Caco-2 (cell line): Measurements from ENCODE around the gene TAOK2. TPM values are rescaled to one million over a fixed set of nuclear protein-coding genes. Genes with fewer than 3 reads are reported as not detected.

ENCODE experiments used
- BruUV-seq: library from RNA; stranded (reverse); fragments of 400-500 nt; replicated peaks from 2 replicates; lab custom pipeline; 2021; lab: Mats Ljungman, UMichigan
- CTCF ChIA-PET: fragments of 300-600 bp; sonication (Branson Sonifier 250); formaldehyde crosslinking; loops from one replicate; lab custom pipeline; 2022; ENCODE audit warnings: antibody characterized with exemption; lab: Charles Lee
- POLR2A ChIA-PET: fragments of 300-600 bp; sonication (Branson Sonifier 250); formaldehyde crosslinking; loops from one replicate; lab custom pipeline; 2022; ENCODE audit warnings: antibody characterized with exemption; lab: Charles Lee
- DNase-seq, 2 experiments: peaks; one replicate each; pipeline versions ENCODE4 v3.0.0 to v3.0.0-alpha.2; 2020 to 2022
- H3K27me3 ChIP-seq: replicated peaks from 2 replicates; pipeline ENCODE4 v1.6.0; 2011; ENCODE audit warnings: low read length; ENCODE audit not compliant: control insufficient read depth, insufficient read depth
- H3K36me3 ChIP-seq: 2 replicates; pipeline ENCODE4 v1.5.1; 2011; ENCODE audit warnings: low read length; ENCODE audit not compliant: control insufficient read depth, insufficient read depth
- H3K4me1 ChIP-seq: fragments of 250-450 bp; sonication (Bioruptor Pico); 2 replicates; pipeline ENCODE4 v1.5.1; 2020; ENCODE audit warnings: mild to moderate bottlenecking
- H3K4me3 ChIP-seq: 2 replicates; pipeline ENCODE4 v1.5.1; 2011; ENCODE audit warnings: low read depth, mild to moderate bottlenecking, control low read depth, low read length
- H3K9me3 ChIP-seq: fragments of 250-450 bp; sonication (Bioruptor Pico); 2 replicates; pipeline ENCODE4 v1.5.1; 2020; ENCODE audit warnings: mild to moderate bottlenecking, moderate library complexity
- H3K27ac Mint-ChIP-seq: one replicate; pipeline ENCODE4 v1.8.0; 2022; ENCODE audit warnings: mixed read lengths; ENCODE audit not compliant: unreplicated experiment
- H3K27me3 Mint-ChIP-seq: one replicate; pipeline ENCODE4 v1.8.0; 2022; ENCODE audit warnings: mixed read lengths; ENCODE audit not compliant: insufficient read depth, unreplicated experiment
- H3K36me3 Mint-ChIP-seq: one replicate; pipeline ENCODE4 v1.8.0; 2022; ENCODE audit warnings: mild to moderate bottlenecking, mixed read lengths; ENCODE audit not compliant: insufficient read depth, unreplicated experiment
- H3K4me1 Mint-ChIP-seq: one replicate; pipeline ENCODE4 v1.8.0; 2022; ENCODE audit warnings: low read depth, mixed read lengths; ENCODE audit not compliant: unreplicated experiment
- H3K4me3 Mint-ChIP-seq: one replicate; pipeline ENCODE4 v1.8.0; 2022; ENCODE audit warnings: mild to moderate bottlenecking, moderate library complexity, mixed read lengths; ENCODE audit not compliant: unreplicated experiment
- H3K9me3 Mint-ChIP-seq: one replicate; pipeline ENCODE4 v1.8.0; 2022; ENCODE audit warnings: mixed read lengths; ENCODE audit not compliant: unreplicated experiment
- intact Hi-C: fragments of 100-400 bp; cut with micrococcal nuclease; formaldehyde crosslinking; loops from one replicate; pipeline ENCODE4 v1.10.0; 2022; ENCODE audit not compliant: unreplicated experiment
- total RNA-seq: library from RNA; stranded (reverse); gene quantifications from 2 replicates; pipeline ENCODE4 v1.2.3, GENCODE V29; 2022
- TF ChIP-seq, protein P1 (sequence below), 2 experiments: fragments of 200-600 bp in 1 of 2; IDR thresholded peaks; 1 replicate in 1 of 2; 2 replicates in 1 of 2; pipeline versions ENCODE4 v1.5.1 to v1.8.0; 2011 to 2022; ENCODE audit warnings: antibody characterized with exemption in 1 of 2, control low read depth in 1 of 2, inconsistent platforms in 1 of 2, low read depth in 1 of 2, low read length in 1 of 2, mild to moderate bottlenecking in 1 of 2, moderate library complexity in 1 of 2; ENCODE audit not compliant: insufficient read depth in 1 of 2, severe bottlenecking in 1 of 2, unreplicated experiment in 1 of 2

The TAOK2 gene
- total RNA-seq, 1 experiment from 2014 or later, result 47.1 TPM

DNA sequence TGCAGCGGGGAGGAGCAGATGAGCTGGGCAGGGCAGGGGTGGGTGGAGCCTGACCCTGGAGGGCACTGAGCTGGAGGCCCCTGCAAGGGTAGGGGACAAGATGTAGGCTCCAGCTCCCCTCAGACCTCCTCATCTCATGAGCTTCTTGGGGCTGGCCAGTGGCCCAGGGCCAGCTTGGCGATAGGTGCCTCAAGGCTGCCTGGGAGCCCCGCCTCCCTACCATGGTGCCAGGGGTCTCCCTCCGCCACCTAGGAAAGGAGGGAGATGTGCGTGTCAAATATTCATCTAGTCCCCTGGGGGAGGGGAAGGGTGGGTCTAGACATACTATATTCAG, 17.9 kb downstream of the TAOK2 start:
- H3K27ac Mint-ChIP-seq, result no peak overlapping the region
- Histone ChIP-seq H3K4me1 (0 out of 2 replicates have a peak, but pooled peaks cover 6% of the 10 kb centered on the region), H3K9me3 (no peaks in the 10 kb centered on the region), H3K4me3 (no peak overlapping the region), H3K27me3 (no peaks in the 10 kb centered on the region), H3K36me3 (peaks cover 3% of the 10 kb centered on the region)
- no peaks in the 10 kb centered on the region for H3K27me3 Mint-ChIP-seq
- H3K4me3 Mint-ChIP-seq, result no peak overlapping the region
- ChIA-PET CTCF (interaction anchor here (0.6 kb wide), 1 partner anchor 34 kb away, joined by 3 read pairs; no protein-coding TSS in a partner anchor), POLR2A (no interaction called here)
- TF ChIP-seq, protein P1, sequence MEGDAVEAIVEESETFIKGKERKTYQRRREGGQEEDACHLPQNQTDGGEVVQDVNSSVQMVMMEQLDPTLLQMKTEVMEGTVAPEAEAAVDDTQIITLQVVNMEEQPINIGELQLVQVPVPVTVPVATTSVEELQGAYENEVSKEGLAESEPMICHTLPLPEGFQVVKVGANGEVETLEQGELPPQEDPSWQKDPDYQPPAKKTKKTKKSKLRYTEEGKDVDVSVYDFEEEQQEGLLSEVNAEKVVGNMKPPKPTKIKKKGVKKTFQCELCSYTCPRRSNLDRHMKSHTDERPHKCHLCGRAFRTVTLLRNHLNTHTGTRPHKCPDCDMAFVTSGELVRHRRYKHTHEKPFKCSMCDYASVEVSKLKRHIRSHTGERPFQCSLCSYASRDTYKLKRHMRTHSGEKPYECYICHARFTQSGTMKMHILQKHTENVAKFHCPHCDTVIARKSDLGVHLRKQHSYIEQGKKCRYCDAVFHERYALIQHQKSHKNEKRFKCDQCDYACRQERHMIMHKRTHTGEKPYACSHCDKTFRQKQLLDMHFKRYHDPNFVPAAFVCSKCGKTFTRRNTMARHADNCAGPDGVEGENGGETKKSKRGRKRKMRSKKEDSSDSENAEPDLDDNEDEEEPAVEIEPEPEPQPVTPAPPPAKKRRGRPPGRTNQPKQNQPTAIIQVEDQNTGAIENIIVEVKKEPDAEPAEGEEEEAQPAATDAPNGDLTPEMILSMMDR (IDR thresholded peaks at IDR 0.05; ENCODE audit: insufficient read depth in 1 of 2, low read depth in 1 of 2, low read length in 1 of 2, severe bottlenecking in 1 of 2, unreplicated experiment in 1 of 2), result no peak
- BruUV-seq, result no TSS peak
- no peaks in the 10 kb centered on the region for H3K9me3 Mint-ChIP-seq
- peaks cover 57% of the 10 kb centered on the region for H3K36me3 Mint-ChIP-seq
- intact Hi-C loops, result loop anchor here (10.0 kb wide), 1 partner anchor 177 kb away; the partner anchor contains the start of genes PAGR1 and PRRT2
- peaks cover 22% of the 10 kb centered on the region for H3K4me1 Mint-ChIP-seq
- no peak for DNase-seq

DNA sequence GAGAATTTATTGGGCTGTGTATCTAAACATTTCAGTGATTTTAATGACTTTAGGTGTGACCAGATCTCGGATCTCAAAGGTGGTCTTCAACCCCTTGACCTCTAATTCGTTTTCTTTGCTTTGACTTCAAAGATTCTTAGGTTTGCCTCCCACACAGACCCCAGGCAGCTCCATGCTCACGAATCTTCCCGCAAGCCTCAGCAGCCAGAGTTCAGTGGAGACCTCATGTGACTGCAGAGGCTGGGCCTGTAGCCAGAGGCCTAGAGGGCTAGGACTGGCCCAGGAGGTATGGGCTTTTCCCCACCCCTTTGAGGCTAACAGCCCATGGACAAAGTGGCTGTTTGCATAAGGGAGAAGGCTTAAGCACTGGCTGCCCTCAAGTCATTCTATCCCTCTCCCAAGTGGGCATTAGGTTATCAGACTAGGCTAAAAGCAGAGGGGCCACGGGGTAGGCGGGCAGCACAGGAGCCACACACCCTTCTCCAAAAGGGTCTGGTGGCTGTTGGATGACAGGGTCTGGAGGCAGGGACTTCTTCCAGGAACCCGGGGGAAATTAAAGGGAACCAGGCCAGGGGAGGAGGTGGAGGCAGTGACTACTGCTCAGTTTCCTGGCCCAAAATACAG, 18.8 kb downstream of the TAOK2 start:
- no TSS peak for BruUV-seq
- TF ChIP-seq, protein P1 (IDR thresholded peaks at IDR 0.05; ENCODE audit: insufficient read depth in 1 of 2, low read depth in 1 of 2, low read length in 1 of 2, severe bottlenecking in 1 of 2, unreplicated experiment in 1 of 2), result no peak

DNA sequence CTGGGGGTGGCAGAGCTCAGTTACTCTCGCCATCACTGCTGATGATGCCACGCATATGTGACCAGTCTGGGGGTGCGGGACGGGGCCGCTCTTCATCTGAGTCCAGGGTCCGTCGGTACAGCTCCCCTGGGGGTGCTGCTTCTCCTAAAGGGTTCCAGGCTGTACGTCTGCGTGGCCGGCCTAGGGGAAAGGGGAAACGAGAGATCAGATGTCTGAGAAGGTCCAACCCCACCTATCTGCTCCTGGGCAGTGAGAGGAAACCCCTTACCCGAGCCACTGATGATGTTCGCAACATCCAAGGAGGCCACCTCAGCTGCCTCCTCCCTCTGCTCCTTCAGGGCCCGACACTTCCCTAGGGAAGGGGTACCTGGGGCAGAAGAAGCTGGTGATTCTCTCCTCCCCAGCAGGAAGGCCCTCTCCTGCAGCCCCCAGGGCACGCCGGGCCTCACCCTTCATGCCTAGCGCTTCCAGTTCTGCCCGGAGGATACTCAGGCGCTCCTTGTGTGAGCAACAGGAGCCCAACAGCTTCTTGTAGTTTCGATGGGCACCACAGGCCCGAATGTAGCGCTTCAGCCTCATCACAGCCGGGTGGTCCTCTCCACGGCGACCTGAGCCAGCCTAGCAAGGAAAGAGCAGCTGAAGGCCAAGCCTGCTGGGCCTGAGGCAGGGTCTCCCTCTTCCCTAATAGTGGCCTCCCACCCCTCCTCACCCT, 19.7 kb downstream of the TAOK2 start:
- BruUV-seq, result no TSS peak
- Mint-ChIP-seq H3K36me3 (peaks cover 50% of the 10 kb centered on the region), H3K9me3 (no peaks in the 10 kb centered on the region), H3K4me3 (no peak overlapping the region), H3K27me3 (no peaks in the 10 kb centered on the region), H3K4me1 (peaks cover 22% of the 10 kb centered on the region), H3K27ac (peak overlapping the region; percentile 65)
- TF ChIP-seq, protein P1 (IDR thresholded peaks at IDR 0.05; ENCODE audit: insufficient read depth in 1 of 2, low read depth in 1 of 2, low read length in 1 of 2, severe bottlenecking in 1 of 2, unreplicated experiment in 1 of 2), result no peak
- no peak overlapping the region for H3K4me3 ChIP-seq
- ChIA-PET CTCF (no interaction called here), POLR2A (interaction anchor here (1.6 kb wide), 1 partner anchor 20 kb away, joined by 4 read pairs; no protein-coding TSS in a partner anchor)
- intact Hi-C loops, result loop anchor here (10.0 kb wide), 1 partner anchor 179 kb away; the partner anchor contains the start of genes PAGR1 and PRRT2
- no peaks in the 10 kb centered on the region for H3K27me3 ChIP-seq
- H3K9me3 ChIP-seq, result no peaks in the 10 kb centered on the region
- H3K4me1 ChIP-seq, result peaks cover 11% of the 10 kb centered on the region; the same call in 1 of the 2 replicates
- DNase-seq, result no peak
- H3K36me3 ChIP-seq, result no peaks in the 10 kb centered on the region

More for the DNA sequence above, 18.8 kb downstream of the TAOK2 start:
- no peaks in the 10 kb centered on the region for H3K36me3 ChIP-seq
- Mint-ChIP-seq H3K27me3 (no peaks in the 10 kb centered on the region), H3K9me3 (no peaks in the 10 kb centered on the region), H3K4me1 (peaks cover 22% of the 10 kb centered on the region), H3K4me3 (no peak overlapping the region), H3K36me3 (peaks cover 56% of the 10 kb centered on the region), H3K27ac (no peak overlapping the region)
- intact Hi-C loops, result loop anchor here (10.0 kb wide), 1 partner anchor 178 kb away; the partner anchor contains the start of genes PAGR1 and PRRT2
- no peaks in the 10 kb centered on the region for H3K9me3 ChIP-seq
- CTCF ChIA-PET, result no interaction called here
- H3K4me1 ChIP-seq, result peaks cover 11% of the 10 kb centered on the region; the same call in 1 of the 2 replicates
- H3K27me3 ChIP-seq, result no peaks in the 10 kb centered on the region
- no peak overlapping the region for H3K4me3 ChIP-seq
- POLR2A ChIA-PET, result interaction anchor here (1.6 kb wide), 1 partner anchor 19 kb away, joined by 4 read pairs; no protein-coding TSS in a partner anchor
- DNase-seq, result no peak
